ENCODE data around the gene MS4A6E.
"Not testable (repeated sequence)": the region's sequence is repeated elsewhere in the genome, so short reads cannot be mapped to it uniquely, and the experiment has no call there.

Gene MS4A6E, protein sequence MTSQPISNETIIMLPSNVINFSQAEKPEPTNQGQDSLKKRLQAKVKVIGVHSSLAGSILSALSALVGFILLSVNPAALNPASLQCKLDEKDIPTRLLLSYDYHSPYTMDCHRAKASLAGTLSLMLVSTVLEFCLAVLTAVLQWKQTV

DNA sequence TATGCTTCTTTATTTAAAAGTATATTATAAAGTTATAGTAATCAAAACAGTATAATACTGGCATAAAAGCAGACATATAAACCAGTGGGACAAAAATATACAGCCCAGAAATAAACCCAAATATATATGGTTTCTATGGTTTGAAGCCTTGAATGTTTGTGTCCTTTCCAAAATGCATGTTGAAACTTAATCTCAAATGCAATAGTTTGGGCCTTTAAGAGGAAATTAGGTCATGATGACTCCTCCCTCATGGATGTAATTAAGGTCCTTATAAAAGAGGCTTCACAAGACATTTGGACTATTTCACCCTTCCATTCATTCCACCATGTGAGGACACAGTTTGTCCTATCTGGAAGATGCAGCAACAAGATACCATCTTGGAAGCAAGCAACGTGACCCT lies at the start of gene MS4A6E:
MS4A6E (plus strand) TSS at position 301 of the 400 bp plus-strand sequence. CDS start 7,641 bp downstream, outside the sequence.
- intact Hi-C loops (cut with DNase I), result no loop called here
- no peak for DNase-seq

DNA sequence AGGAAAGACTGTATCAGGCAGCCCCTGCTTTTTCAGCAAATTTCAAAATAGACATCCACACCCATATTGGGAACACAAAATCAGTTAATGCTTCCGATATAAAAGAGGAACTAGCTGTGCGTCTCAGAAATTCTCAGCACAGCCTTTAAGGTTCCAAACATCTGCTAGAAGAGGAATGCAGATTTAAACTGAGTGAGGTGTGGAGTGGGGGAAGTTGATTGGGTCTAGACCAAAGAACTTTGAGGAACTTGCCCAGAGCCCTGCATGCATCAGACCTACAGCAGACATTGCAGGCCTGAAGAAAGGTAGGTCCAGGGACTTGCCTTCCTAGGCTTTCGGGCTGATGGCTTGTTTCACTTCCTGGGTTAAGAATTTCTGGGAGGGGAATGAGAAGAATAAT lies 46.6 kb upstream of the MS4A6E start, which contains the start of gene MS4A4A:
MS4A4A (plus strand) TSS at position 255 of the 400 bp plus-strand sequence; CDS start at position 265, 10 bp downstream.
- intact Hi-C loops (cut with DNase I), result no loop called here
- no peak for DNase-seq

DNA sequence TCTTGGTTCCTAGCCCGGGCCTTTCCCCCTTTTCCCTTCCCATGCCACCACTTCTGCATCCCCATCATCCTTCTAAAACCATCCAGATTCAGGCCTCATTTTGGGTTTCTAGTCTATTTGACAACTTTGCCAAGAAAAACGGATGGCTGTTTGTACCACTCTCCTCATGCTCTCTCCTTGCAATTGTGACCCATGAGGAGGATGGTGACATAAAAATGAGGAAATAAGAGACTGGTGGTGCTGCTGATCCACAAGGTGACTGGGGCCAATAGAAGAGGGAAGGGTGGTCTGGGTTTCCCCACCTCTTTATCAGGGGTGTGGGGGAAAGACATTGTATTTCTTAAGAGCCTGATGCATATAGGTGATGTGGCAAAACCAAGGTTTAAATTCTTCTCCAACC lies 45.6 kb upstream of the MS4A6E start:
- DNase-seq, result no peak
- intact Hi-C loops (cut with DNase I), result no loop called here

DNA sequence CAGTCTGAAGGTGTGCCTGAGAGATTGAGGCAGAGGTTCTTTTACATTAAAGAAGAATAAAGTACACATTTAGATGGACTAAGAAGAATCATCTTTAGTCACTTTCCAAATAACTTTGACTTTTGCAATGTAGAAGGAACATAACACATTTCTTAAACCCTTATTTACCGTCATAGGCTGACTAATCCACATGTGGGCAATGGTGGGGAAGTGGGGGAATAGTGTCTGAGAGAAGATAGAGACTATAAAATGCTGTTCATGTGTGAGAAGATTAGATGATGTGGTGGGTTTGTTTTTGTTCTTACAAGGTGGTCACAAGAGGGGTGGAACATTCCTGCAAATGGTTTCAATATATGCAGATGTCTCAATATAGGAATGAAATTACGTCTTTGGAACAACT lies 44.8 kb upstream of the MS4A6E start:
- intact Hi-C loops (cut with DNase I), result no loop called here
- no peak for DNase-seq

- intact Hi-C loops (cut with DNase I), result not testable (repeated sequence)
Observed at GRCh38 chr11:60285411-60286126, 41.5 kb upstream of the MS4A6E start.

GRCh38 chr11:60288531-60288930 lies 38.5 kb upstream of the MS4A6E start:
- intact Hi-C loops (cut with DNase I), result no loop called here
- no peak for DNase-seq

More at GRCh38 chr11:60285411-60286126, 41.5 kb upstream of the MS4A6E start:
- DNase-seq, result not testable (repeated sequence)

DNA sequence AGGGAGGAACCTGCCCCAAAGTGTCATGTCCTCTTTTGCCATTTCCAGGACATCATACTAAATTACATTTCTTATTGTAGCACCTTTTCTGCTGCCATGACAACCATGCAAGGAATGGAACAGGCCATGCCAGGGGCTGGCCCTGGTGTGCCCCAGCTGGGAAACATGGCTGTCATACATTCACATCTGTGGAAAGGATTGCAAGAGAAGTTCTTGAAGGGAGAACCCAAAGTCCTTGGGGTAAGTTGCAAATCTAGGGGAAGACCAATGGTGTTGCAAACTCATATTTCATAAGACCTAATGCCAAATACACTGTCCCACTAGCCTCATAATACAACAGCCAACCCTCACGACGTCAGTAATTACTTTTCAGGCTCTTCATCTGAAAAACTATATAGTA lies 34.9 kb upstream of the MS4A6E start:
- intact Hi-C loops (cut with DNase I), result no loop called here
- no peak for DNase-seq

- no peak for DNase-seq
- intact Hi-C loops (cut with DNase I), result no loop called here
Observed at GRCh38 chr11:60301178-60301577, 25.9 kb upstream of the MS4A6E start.

- DNase-seq; intact Hi-C loops (cut with DNase I): not testable (repeated sequence)
Observed at GRCh38 chr11:60301884-60302283, 25.2 kb upstream of the MS4A6E start.

DNA sequence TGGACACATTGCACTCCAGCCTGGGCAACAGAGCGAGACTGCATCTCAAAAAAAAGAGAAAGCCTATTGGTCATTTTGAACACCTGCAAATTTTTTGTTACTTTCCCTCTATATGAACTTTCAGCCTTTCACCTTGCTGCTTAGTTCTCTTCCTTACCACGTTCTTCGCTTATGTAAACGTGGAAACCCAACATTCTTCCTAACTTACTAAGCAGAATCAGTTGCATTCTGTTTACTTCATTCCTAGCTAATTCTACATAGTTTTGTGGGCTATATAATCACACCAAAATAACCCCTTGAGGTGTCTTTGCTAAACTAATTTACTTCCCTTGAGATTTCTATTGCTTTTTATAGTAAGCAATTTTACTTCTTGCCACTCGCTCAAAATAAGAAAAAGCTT lies 23.4 kb upstream of the MS4A6E start:
- intact Hi-C loops (cut with DNase I), result no loop called here
- DNase-seq, result no peak

DNA sequence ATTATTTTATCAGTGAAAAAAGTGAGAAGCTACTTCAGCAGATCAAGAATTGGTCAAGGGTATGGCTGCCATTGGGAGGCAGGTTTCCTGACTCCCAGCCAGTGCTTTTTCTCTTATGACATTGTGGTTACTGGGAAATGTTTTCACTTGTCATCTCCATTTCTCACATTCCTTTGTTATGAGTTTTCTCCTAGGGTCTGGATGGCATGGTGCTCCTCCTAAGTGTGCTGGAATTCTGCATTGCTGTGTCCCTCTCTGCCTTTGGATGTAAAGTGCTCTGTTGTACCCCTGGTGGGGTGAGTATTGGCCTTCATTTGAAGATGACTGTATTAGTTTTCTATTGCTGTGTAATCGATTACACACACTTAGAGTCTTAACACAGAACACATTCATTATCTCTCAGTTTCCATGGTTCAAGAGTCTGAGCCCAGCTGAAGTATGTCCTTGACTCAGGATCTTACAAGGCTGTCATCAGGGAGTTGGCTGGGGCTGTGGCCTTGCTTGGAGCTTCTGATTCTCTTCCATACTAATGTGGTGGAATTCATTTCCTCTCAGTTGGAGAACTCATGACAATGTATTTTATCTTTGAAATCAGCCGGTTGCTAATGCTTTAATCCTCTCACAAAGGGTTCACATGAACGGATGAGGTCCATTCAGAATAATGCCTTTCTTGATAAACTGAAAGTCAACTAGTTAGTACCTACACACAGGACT lies 21.0 kb upstream of the MS4A6E start:
- DNase-seq, result no peak
- intact Hi-C loops (cut with DNase I), result no loop called here

GRCh38 chr11:60307507-60308195 lies 19.4 kb upstream of the MS4A6E start:
- no peak for DNase-seq
- intact Hi-C loops (cut with DNase I), result no loop called here

GRCh38 chr11:60310407-60310998 lies 16.6 kb upstream of the MS4A6E start:
- intact Hi-C loops (cut with DNase I), result no loop called here
- peak in 3 of 10 donors; percentile 2 to 72 (median 21) for DNase-seq

- intact Hi-C loops (cut with DNase I), result no loop called here
- DNase-seq, result no peak
Observed at GRCh38 chr11:60314635-60315321, 12.3 kb upstream of the MS4A6E start.

GRCh38 chr11:60315871-60316270 lies 11.2 kb upstream of the MS4A6E start:
- intact Hi-C loops (cut with DNase I), result no loop called here
- DNase-seq, result no peak

DNA sequence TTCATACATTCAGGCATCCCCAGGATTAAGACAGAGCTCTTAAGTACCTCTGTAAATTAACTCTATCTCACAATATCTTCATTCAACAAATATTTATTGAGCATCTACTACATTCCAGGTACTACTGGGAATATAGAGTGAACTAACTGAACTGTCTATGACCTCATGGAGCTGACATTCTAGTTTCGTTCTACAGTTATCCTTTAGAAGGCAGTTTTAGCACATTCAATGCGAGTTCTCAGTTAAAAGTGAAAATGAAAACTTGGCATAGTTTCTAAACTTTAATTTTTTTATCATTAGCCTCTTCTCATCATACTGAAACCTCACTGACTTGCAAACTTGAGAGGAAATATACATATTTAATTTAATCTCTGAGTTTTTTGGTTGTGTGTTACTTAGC lies 10.7 kb upstream of the MS4A6E start:
- no peak for DNase-seq
- intact Hi-C loops (cut with DNase I), result no loop called here

DNA sequence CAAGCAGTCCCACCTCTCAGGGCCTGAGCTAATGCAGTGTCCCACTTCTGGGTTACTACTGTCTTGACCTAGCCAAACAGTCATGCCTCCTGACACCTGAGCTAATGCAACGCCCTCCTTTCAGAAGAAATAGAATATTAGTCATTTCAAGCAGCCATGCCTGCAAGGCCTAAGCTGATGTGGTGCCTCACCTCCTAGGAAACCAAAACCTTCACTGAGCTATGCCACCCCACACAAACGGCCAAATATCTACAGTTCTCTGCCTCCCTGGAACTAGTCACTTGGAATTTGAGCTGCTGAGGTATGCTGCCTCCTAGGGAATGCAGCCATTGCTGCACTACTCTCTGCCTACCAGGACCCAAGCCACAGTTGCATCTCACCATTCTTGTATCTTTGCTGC lies 8.3 kb upstream of the MS4A6E start:
- DNase-seq, result no peak
- intact Hi-C loops (cut with DNase I), result no loop called here

DNA sequence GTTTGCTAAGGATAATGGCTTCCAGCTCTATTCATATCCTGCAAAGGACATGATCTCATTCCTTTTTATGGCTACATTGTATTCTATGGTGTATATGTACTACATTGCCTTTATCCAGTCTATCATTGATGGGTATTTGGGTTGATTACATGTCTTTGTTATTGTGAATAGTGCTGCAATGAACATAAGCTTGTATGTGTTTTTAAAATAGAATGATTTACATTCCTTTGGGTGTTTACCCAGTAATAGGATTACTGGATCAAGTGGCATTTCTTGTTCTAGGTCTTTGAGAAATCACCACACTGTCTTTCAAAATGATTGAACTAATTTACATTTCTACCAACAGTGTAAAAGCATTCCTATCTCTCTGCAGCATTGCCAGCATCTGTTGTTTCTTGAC lies 6.0 kb upstream of the MS4A6E start:
- no peak for DNase-seq
- intact Hi-C loops (cut with DNase I), result no loop called here

- intact Hi-C loops (cut with DNase I), result no loop called here
- no peak for DNase-seq
Observed at GRCh38 chr11:60328460-60328859, 1.4 kb downstream of the MS4A6E start.

- DNase-seq, result no peak
- intact Hi-C loops (cut with DNase I), result no loop called here
Observed at GRCh38 chr11:60332846-60333245, 5.8 kb downstream of the MS4A6E start.

Data from posterior cingulate gyrus (tissue), 11 donors.